Stimulated activated memory B cell treated with anti-CD40 and anti-IgM and Interleukin-4, amounts not matched to agents 10 μg/mL and 1 μg/mL and 100 μg/mL, for 72 hours (primary cell): ENCODE results near the gene SEC24B.
A peak's percentile ranks its signal among the peaks of the same experiment; 100 is the strongest.
"Not testable (repeated sequence)": the region's sequence is repeated elsewhere in the genome, so short reads cannot be mapped to it uniquely, and the experiment has no call there.

Experiments used
- ATAC-seq: fragments of 150-1000 bp; cut with Tn5 transposase; 2 replicates; pipeline ENCODE4 v1.10.0; 2021
- H3K27ac Mint-ChIP-seq: one replicate; pipeline ENCODE4 v1.8.0; 2022; ENCODE audit warnings: mild to moderate bottlenecking, mixed read lengths
- H3K27me3 Mint-ChIP-seq: one replicate; pipeline ENCODE4 v1.8.0; 2022; ENCODE audit warnings: mixed read lengths
- H3K36me3 Mint-ChIP-seq: one replicate; pipeline ENCODE4 v1.8.0; 2022; ENCODE audit warnings: mixed read lengths
- H3K4me1 Mint-ChIP-seq: one replicate; pipeline ENCODE4 v1.8.0; 2022; ENCODE audit warnings: mixed read lengths
- H3K4me3 Mint-ChIP-seq: one replicate; pipeline ENCODE4 v1.8.0; 2022; ENCODE audit warnings: mild to moderate bottlenecking, moderate library complexity, mixed read lengths
- H3K9me3 Mint-ChIP-seq: one replicate; pipeline ENCODE4 v1.8.0; 2022; ENCODE audit warnings: mixed read lengths

Gene SEC24B

DNA sequence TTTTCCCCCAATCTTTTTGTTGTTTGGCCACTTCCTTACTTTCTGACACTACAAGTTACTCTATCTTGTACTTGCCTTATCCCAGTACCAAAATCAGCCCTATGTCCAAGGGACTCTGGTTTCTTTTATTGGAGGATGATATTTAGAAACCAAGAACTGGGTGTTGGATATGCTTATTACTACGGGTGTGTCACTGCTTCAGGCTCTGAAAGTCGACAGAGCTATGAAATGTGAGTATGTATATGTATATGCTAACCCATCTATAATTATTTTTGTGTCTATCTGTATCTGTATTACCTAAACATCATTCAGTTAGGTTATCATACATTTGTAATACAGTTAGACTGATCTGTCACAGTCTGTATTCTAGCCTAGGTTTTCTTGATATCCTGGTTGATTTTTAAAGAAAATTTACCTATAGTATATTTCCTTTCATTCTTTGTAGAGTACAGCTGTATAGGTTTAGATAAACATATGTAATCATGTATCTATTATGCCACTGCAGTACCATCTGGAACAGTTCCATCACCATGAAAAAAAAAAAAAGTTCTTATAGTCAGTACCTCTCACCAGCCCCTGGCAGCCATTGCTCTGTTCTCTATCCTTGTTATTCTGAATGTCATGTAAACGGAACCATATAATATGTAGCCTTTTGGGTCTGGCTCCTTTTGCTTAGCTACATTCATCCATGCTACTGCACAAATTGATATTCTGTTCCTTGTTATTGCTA is 18.1 kb downstream of the SEC24B start:
- ATAC-seq: no peak
- Mint-ChIP-seq H3K4me3 (no peak overlapping the region), H3K36me3 (peaks cover 32% of the 10 kb centered on the region), H3K27me3 (no peaks in the 10 kb centered on the region), H3K4me1 (peaks cover 28% of the 10 kb centered on the region), H3K9me3 (no peaks in the 10 kb centered on the region), H3K27ac (no peak overlapping the region)

DNA sequence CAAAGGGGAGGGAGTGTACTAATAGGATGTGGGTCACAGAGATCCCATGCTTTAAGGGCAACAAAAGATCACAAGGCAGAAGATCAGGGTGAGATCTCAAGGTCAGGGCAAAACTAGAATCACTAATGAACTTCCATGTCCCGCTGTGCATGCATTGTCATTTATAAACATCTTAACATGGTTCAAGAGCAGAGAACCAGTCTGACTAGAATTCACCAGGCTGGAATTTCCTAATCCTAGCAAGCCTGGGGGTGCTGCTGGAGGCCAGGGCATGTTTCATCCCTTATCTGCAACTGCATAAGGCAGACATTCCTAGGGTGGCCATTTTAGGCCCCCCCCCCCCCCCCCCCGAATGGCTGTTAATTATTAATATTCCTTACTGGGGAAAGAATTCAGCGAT is 19.5 kb downstream of the SEC24B start:
- H3K4me3 Mint-ChIP-seq, ATAC-seq, H3K27me3 Mint-ChIP-seq, H3K9me3 Mint-ChIP-seq, H3K27ac Mint-ChIP-seq: not testable (repeated sequence)
- Mint-ChIP-seq H3K4me1 (peaks cover 24% of the 10 kb centered on the region), H3K36me3 (peaks cover 38% of the 10 kb centered on the region)

DNA sequence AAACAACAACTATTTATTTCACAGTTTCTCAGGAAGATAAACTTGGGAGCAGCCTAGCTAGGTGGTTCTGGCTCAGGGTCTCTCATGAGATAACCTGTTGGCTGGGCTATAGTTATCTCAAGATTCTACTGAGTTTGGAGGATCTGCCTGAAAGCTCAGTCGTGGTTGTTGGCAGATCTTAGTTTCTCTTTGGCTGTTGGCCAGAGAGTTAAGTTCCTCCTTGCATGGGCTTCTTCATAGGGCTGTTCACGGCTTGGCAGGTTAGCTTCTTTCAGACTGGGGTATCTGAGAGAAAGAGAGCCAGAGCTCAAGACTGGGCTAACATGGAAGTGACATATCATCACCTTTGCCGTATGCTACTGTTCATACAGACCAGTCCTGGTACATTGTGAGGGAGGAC is 28.7 kb downstream of the SEC24B start:
- ATAC-seq: no peak
- Mint-ChIP-seq H3K9me3 (no peaks in the 10 kb centered on the region), H3K36me3 (peaks cover 20% of the 10 kb centered on the region), H3K4me1 (peaks cover 18% of the 10 kb centered on the region), H3K4me3 (no peak overlapping the region), H3K27me3 (no peaks in the 10 kb centered on the region), H3K27ac (no peak overlapping the region)

DNA sequence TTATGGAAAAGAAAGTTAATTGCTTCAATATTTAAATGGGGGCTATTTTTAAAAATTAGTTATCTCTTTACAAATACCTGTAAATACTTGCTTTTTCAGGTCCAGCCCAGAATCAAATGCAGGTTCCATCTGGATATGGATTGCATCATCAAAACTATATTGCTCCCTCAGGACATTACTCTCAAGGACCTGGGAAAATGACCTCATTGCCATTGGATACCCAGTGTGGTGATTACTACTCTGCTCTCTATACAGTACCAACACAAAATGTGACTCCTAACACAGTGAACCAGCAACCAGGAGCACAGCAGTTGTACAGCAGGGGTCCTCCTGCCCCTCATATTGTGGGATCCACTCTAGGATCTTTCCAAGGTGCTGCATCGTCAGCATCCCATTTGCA is 29.2 kb downstream of the SEC24B start:
- no peak overlapping the region for H3K27ac Mint-ChIP-seq
- no peaks in the 10 kb centered on the region for H3K9me3 Mint-ChIP-seq
- no peaks in the 10 kb centered on the region for H3K27me3 Mint-ChIP-seq
- no peak for ATAC-seq
- H3K4me1 Mint-ChIP-seq: peaks cover 13% of the 10 kb centered on the region
- H3K4me3 Mint-ChIP-seq: no peak overlapping the region
- H3K36me3 Mint-ChIP-seq: peaks cover 17% of the 10 kb centered on the region

DNA sequence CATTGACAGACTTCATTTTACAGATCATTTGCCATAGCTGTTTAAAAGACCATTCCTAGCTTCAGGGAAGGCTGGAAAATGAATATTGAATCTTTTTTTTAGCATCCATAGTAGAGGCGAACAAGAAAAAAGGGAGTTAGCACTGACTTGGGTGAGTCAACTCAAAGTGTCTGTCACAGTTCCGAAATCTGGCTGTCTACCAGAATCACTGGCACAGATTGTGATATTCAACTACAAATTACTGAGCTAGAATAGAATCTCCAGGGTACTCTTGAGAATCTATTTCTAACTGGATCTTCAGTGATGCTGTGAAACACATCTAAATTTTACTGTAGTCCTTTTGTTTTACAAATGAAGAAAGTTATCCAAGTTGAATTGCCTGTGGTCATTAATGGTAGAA is 31.5 kb downstream of the SEC24B start:
- peaks cover 19% of the 10 kb centered on the region for H3K4me1 Mint-ChIP-seq
- no peaks in the 10 kb centered on the region for H3K9me3 Mint-ChIP-seq
- H3K27ac Mint-ChIP-seq: no peak overlapping the region
- peaks cover 26% of the 10 kb centered on the region for H3K36me3 Mint-ChIP-seq
- H3K4me3 Mint-ChIP-seq: no peak overlapping the region
- no peak for ATAC-seq
- no peaks in the 10 kb centered on the region for H3K27me3 Mint-ChIP-seq

DNA sequence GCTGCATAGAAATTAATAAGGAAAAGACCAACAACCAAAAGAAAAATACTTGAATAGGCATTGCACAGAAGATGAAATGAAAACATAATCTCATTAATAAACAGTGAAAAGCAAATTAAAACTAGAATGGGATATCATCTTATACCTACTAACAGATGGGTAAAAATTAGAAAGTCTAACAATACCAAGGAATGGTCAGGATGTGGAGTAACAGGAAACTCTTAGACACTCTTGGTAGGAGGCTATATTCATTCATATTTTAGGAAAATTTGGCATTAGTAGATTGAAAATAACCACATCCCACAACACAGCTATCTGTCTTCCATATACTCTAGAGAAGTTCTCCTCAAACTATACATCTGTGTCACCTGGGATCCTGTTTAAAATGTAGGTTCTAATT is 36.3 kb downstream of the SEC24B start:
- peaks cover 34% of the 10 kb centered on the region for H3K4me1 Mint-ChIP-seq
- H3K4me3 Mint-ChIP-seq: no peak overlapping the region
- no peak for ATAC-seq
- H3K36me3 Mint-ChIP-seq: peaks cover 26% of the 10 kb centered on the region
- no peaks in the 10 kb centered on the region for H3K27me3 Mint-ChIP-seq
- H3K27ac Mint-ChIP-seq: no peak overlapping the region
- no peaks in the 10 kb centered on the region for H3K9me3 Mint-ChIP-seq

DNA sequence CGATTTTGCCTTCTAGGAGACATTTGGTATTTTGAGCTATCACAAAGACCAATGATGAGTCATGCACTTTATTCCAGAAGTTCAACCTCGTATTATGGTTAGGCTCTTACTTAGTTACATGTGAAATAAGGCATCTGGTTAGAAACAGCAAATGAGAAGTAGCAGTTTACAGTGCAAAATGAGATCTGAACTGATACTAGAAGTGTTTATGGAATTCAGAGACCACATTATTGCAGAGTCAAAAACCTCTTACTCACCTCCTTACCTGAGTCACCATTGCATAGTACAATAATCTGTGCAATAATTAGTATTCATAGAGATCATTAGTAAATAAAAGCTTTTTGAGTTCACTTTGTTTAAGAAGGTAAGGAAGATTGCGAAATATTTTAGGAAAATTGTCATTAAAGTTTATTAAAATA is 38.7 kb downstream of the SEC24B start:
- Mint-ChIP-seq H3K9me3 (no peaks in the 10 kb centered on the region), H3K4me3 (no peak overlapping the region), H3K27ac (no peak overlapping the region), H3K36me3 (peaks cover 26% of the 10 kb centered on the region), H3K4me1 (peaks cover 34% of the 10 kb centered on the region), H3K27me3 (no peaks in the 10 kb centered on the region)
- no peak for ATAC-seq

DNA sequence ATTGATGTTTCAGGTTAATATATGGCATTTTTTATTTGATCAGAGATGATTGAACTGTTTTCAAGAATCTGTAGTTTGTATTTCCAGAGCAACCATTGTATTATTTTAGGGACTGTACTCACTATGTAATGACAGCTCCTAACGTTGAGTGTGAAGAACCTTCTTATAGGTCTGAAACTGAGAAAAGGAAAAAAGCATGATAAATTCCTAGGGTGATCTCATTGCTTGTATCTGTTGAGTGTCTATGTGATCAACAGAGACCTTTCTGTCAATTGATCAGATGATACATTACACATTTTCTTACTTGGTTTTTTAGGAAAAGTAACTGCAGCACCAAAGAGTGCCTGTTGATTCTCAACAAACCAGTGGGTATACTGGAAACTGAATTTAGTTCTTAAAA is 40.2 kb downstream of the SEC24B start:
- Mint-ChIP-seq H3K4me3 (no peak overlapping the region), H3K9me3 (no peaks in the 10 kb centered on the region), H3K27me3 (no peaks in the 10 kb centered on the region), H3K36me3 (peaks cover 17% of the 10 kb centered on the region), H3K4me1 (peaks cover 27% of the 10 kb centered on the region), H3K27ac (no peak overlapping the region)
- ATAC-seq: no peak

DNA sequence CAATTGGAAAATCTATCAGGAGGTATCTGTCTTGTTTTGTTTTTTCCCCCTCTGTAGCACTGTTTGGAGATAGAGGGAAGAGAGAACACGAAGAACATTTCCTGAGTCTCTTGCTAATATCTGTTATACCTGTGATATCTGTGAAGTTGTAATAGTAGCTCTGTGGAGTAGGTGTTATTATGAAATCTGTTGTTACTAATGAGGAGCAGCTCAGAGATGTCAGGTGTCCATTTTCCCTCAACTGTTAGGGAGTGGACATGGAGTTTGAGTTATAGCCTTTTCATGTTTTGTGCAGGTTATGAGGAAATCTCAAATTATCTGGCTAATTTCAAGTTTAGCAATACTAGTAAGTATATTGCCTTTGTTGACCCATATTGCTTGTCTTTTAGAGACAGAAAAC is 52.4 kb downstream of the SEC24B start:
- H3K36me3 Mint-ChIP-seq: peaks cover 56% of the 10 kb centered on the region
- H3K9me3 Mint-ChIP-seq: no peaks in the 10 kb centered on the region
- no peak for ATAC-seq
- H3K4me3 Mint-ChIP-seq: no peak overlapping the region
- H3K27me3 Mint-ChIP-seq: no peaks in the 10 kb centered on the region
- H3K4me1 Mint-ChIP-seq: peaks cover 9% of the 10 kb centered on the region
- H3K27ac Mint-ChIP-seq: no peak overlapping the region

DNA sequence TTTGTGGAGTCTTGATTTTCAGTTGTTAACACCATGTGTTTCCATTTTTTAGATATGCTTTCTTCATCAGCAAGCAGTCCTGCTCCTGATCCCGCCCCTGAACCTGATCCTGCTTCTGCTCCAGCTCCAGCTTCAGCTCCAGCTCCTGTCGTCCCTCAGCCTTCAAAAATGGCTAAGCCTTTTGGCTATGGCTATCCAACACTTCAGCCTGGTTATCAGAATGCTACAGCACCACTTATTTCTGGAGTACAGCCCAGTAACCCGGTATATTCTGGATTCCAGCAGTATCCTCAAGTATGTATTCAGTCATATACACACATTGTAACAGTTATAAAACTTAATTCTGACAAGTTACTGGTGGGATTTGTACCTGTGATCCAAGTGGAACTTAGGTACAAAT is 60.9 kb downstream of the SEC24B start:
- Mint-ChIP-seq H3K27ac (no peak overlapping the region), H3K4me3 (no peak overlapping the region), H3K9me3 (no peaks in the 10 kb centered on the region), H3K4me1 (no peaks in the 10 kb centered on the region), H3K27me3 (no peaks in the 10 kb centered on the region), H3K36me3 (peaks cover 44% of the 10 kb centered on the region)
- ATAC-seq: no peak

DNA sequence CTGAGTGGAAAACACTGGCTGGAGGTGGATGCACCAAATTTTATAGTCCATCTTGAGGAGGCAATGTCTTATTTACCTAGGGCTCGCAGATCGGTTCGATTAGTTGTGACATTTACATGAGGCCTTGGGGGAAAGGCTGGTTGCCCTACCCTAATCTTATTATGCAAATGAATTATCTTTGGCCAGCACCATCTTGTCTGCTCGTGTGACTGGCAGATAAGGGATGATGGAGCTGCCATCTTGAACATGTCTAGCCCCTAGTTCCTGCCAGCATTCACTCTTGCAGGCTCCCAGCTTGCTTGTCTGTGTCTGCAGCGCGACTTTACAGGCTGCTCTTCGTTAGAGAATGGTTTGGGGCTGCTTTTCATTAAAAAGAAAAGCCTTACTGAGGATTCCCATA is 61.9 kb downstream of the SEC24B start:
- Mint-ChIP-seq H3K27ac (no peak overlapping the region), H3K27me3 (no peaks in the 10 kb centered on the region), H3K9me3 (no peaks in the 10 kb centered on the region), H3K36me3 (peaks cover 44% of the 10 kb centered on the region), H3K4me3 (no peak overlapping the region), H3K4me1 (no peaks in the 10 kb centered on the region)
- no peak for ATAC-seq

DNA sequence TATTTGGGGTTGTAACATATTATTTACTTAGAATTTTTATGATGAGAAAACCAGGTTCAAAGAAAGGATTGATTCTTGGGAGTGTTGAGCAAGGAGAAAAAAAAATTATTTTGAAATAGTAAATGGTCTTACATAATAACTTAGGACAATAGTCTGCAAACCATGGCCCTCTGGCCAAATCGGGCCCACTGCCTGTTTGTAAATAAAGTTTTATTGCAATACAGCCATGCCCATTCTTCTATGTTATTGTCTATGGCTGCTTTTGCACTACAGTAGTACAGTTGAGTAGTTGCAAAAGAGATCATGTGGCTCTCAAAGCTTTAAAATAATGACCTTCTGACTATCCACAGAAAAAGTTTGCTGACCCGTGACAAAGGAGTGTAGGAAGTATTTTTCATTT is 63.3 kb downstream of the SEC24B start:
- Mint-ChIP-seq H3K9me3 (no peaks in the 10 kb centered on the region), H3K27me3 (no peaks in the 10 kb centered on the region), H3K36me3 (peaks cover 47% of the 10 kb centered on the region), H3K4me3 (no peak overlapping the region), H3K4me1 (peaks cover 2% of the 10 kb centered on the region), H3K27ac (peak overlapping the region; percentile 53)
- ATAC-seq: no peak

DNA sequence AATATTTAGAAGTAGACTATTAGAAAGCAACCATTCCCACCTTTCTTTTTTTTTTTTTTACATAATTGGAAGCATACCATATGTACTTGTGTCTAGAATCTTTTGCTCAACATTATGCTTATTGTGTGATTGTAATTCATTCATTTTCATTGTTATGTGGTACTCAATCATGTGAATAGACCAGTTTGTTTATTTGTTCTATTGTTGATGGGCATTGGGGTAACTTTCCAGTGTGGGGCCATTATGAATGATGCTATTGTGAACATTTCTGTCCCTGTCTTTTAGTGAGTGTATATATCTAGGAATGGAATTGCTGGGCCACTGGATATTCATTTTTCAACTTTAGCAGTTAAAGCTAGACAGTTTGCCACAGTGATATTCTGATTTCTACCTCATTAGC is 63.9 kb downstream of the SEC24B start:
- no peaks in the 10 kb centered on the region for H3K9me3 Mint-ChIP-seq
- no peak for ATAC-seq
- peaks cover 47% of the 10 kb centered on the region for H3K36me3 Mint-ChIP-seq
- H3K4me1 Mint-ChIP-seq: peaks cover 8% of the 10 kb centered on the region
- H3K27me3 Mint-ChIP-seq: no peaks in the 10 kb centered on the region
- H3K4me3 Mint-ChIP-seq: no peak overlapping the region
- peak overlapping the region; percentile 53 for H3K27ac Mint-ChIP-seq

DNA sequence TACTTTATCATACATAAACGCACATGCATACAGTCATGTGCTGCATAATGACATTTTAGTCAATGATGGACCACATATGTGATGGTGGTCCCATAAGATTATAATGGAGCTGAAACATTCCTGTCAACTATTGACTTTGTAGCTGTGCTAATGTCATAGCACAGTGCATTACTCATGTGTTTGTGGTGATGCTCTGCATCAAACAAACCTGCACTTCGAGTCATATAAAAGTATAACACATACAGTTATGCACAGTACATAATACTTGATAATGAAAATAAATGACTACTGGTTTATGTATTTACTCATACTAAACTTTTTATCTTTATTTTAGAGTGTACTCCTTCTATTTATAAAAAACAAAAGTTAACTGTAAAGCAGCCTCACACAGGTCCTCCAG is 65.9 kb downstream of the SEC24B start:
- Mint-ChIP-seq H3K27ac (no peak overlapping the region), H3K27me3 (no peaks in the 10 kb centered on the region), H3K4me1 (peaks cover 8% of the 10 kb centered on the region), H3K9me3 (no peaks in the 10 kb centered on the region), H3K36me3 (peaks cover 50% of the 10 kb centered on the region), H3K4me3 (no peak overlapping the region)
- no peak for ATAC-seq

DNA sequence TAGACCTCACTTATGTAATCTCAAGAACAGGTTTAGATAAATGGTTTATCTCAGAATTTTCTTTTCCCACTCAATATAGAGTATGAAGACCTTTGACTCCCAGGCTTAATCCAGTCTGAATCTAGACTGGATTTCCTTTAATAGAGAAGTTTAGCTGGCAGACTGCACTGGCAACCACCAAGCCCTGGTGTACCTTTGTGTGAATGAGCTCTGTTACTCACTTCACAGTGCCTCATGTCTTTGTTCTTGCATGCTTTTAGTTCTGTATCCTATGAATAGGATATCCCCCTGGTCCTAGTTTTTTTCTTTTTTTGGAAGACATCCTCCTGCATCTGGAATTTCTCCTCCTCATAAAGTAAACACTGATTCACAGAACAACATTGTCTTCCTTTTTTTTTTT is 73.3 kb downstream of the SEC24B start:
- H3K36me3 Mint-ChIP-seq: peaks cover 55% of the 10 kb centered on the region
- H3K9me3 Mint-ChIP-seq: no peaks in the 10 kb centered on the region
- no peak for ATAC-seq
- H3K27ac Mint-ChIP-seq: no peak overlapping the region
- no peaks in the 10 kb centered on the region for H3K27me3 Mint-ChIP-seq
- peaks cover 6% of the 10 kb centered on the region for H3K4me1 Mint-ChIP-seq
- no peak overlapping the region for H3K4me3 Mint-ChIP-seq

DNA sequence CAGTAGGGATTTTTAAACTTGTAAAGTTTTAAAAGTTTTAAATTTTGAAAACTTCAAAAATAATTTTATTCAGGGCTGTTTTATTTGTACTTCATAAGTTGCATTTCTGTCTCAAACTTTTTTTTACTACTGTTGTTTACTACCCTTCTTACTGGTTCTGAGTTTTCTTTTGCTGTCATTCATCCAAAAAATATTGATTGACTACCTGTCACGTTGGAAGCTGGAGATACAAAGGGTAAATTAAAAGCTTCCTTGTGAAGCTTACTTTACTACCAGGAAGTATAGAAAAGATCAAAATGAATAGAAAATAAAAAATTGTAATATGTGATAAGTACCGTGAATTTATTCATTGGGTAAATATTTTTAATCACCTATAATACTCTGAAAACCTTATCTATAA is 77.1 kb downstream of the SEC24B start:
- no peak overlapping the region for H3K27ac Mint-ChIP-seq
- no peaks in the 10 kb centered on the region for H3K9me3 Mint-ChIP-seq
- no peak for ATAC-seq
- peaks cover 54% of the 10 kb centered on the region for H3K36me3 Mint-ChIP-seq
- no peaks in the 10 kb centered on the region for H3K27me3 Mint-ChIP-seq
- no peaks in the 10 kb centered on the region for H3K4me1 Mint-ChIP-seq
- no peak overlapping the region for H3K4me3 Mint-ChIP-seq

DNA sequence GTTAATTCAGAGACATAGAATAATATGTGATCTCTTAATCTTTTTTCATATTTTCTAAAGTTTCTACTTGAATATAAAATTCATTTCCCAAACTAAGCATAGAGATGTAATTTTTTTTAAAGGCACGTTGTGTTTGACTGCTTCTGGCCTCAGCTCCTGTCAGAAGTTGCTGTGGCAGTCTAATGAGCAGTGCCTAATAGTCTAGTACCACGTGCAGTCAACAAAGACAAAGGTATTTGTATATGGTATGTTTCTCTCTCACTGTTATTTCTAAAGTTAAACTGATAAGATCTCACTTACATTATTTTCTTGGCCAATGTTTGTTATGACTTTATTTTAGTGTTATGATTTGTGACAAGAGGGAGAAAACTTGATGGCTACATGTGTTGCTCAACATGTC is 77.8 kb downstream of the SEC24B start:
- no peaks in the 10 kb centered on the region for H3K27me3 Mint-ChIP-seq
- no peak overlapping the region for H3K27ac Mint-ChIP-seq
- H3K36me3 Mint-ChIP-seq: peaks cover 54% of the 10 kb centered on the region
- no peak for ATAC-seq
- H3K4me1 Mint-ChIP-seq: no peaks in the 10 kb centered on the region
- no peaks in the 10 kb centered on the region for H3K9me3 Mint-ChIP-seq
- no peak overlapping the region for H3K4me3 Mint-ChIP-seq
